Uterus (tissue), 4 donors: ENCODE results near the gene ZNF462. TPM values are rescaled to one million over a fixed set of nuclear protein-coding genes. Genes with fewer than 3 reads are reported as not detected.

ENCODE experiments used
- DNase-seq, 2 donors: peaks; one replicate each; pipeline ENCODE4 v3.0.0-alpha.2; 2019 to 2020
- H3K27ac ChIP-seq, 2 donors: fragments of 200-600 bp; sonication (generic); 1 replicate in 1 of 2; 2 replicates in 1 of 2; pipeline ENCODE4 v1.5.1; 2016 to 2018
- H3K27me3 ChIP-seq, 2 donors: fragments of 200-600 bp; sonication (generic); one replicate each; pipeline ENCODE4 v1.5.1; 2018 to 2019; ENCODE audit warnings: control low read depth in 1 of 2
- H3K36me3 ChIP-seq, 2 donors: fragments of 200-600 bp; sonication (generic); one replicate each; pipeline ENCODE4 v1.5.1; 2019; ENCODE audit warnings: control low read depth in 1 of 2
- H3K4me1 ChIP-seq, 2 donors: fragments of 200-600 bp; sonication (generic); one replicate each; pipeline ENCODE4 v1.5.1; 2018 to 2019; ENCODE audit warnings: control low read depth in 1 of 2
- H3K4me3 ChIP-seq, 2 donors: fragments of 200-600 bp; sonication (generic); 1 replicate in 1 of 2; 2 replicates in 1 of 2; pipeline ENCODE4 v1.5.1; 2018 to 2019; ENCODE audit warnings: mild to moderate bottlenecking in 1 of 2
- H3K9me3 ChIP-seq, 2 donors: fragments of 200-600 bp; sonication (generic); one replicate each; pipeline ENCODE4 v1.5.1; 2019; ENCODE audit warnings: control low read depth in 1 of 2
- POLR2A ChIP-seq, 2 donors: fragments of 450-650 bp; IDR thresholded peaks; one replicate each; pipeline ENCODE4 v1.6.1; 2016; ENCODE audit warnings: antibody characterized with exemption in 2 of 2, mild to moderate bottlenecking in 1 of 2, moderate library complexity in 1 of 2
- intact Hi-C: fragments of 100-400 bp; cut with DNase I; formaldehyde crosslinking; loops from one replicate; pipeline ENCODE4 v1.15.1; 2023; ENCODE audit warnings: low total_unique reads
- total RNA-seq, 4 donors: library from RNA; depleted of rRNA in 3 of 4; stranded (reverse); fragments of >200 nt in 3 of 4; gene quantifications; one replicate each; pipeline versions ENCODE4 v1.1.0 to v1.2.4, GENCODE V29; 2014 to 2023
- TF ChIP-seq, protein P1 (sequence below), 4 experiments: fragments of 200-600 bp in 2 of 4; fragments of 450-650 bp in 2 of 4; sonication (generic) in 2 of 4; IDR thresholded peaks; one replicate each; pipeline ENCODE4 v1.5.1; 2016 to 2019; ENCODE audit warnings: antibody characterized with exemption in 4 of 4, mild to moderate bottlenecking in 2 of 4, moderate library complexity in 1 of 4
- donor health status: DM: yes; HTN: yes; CAD: no.

The ZNF462 gene
- total RNA-seq, 4 donors from 2014 or later = 18.2 to 136 (median 60.1) TPM

DNA sequence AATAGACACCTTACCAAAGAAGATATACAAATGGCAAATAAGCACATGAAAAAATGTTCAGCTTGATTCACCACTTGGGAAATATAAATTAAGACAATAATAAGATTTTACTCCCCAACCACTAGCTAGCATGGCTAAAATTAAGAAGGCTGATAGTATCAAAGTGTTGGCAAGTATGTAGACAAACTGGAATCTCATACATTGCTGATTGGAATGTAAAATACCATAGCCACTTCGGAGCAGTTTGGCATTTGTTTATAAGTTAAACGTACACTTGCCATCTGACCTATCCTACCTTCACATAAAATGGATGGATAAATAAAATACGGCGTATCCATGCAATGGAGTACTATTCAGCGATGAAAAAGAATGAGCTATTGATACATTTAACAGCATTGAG, 129.2 kb downstream of the ZNF462 start:
- no peaks in the 10 kb centered on the region for H3K4me1 ChIP-seq
- TF ChIP-seq, protein P1, sequence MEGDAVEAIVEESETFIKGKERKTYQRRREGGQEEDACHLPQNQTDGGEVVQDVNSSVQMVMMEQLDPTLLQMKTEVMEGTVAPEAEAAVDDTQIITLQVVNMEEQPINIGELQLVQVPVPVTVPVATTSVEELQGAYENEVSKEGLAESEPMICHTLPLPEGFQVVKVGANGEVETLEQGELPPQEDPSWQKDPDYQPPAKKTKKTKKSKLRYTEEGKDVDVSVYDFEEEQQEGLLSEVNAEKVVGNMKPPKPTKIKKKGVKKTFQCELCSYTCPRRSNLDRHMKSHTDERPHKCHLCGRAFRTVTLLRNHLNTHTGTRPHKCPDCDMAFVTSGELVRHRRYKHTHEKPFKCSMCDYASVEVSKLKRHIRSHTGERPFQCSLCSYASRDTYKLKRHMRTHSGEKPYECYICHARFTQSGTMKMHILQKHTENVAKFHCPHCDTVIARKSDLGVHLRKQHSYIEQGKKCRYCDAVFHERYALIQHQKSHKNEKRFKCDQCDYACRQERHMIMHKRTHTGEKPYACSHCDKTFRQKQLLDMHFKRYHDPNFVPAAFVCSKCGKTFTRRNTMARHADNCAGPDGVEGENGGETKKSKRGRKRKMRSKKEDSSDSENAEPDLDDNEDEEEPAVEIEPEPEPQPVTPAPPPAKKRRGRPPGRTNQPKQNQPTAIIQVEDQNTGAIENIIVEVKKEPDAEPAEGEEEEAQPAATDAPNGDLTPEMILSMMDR (IDR thresholded peaks at IDR 0.05) = no peak
- TF ChIP-seq POLR2A (IDR thresholded peaks at IDR 0.05) = no peak
- H3K27me3 ChIP-seq = no peaks in the 10 kb centered on the region
- no peaks in the 10 kb centered on the region for H3K36me3 ChIP-seq
- H3K9me3 ChIP-seq = no peaks in the 10 kb centered on the region
- H3K27ac ChIP-seq = no peak overlapping the region
- intact Hi-C loops = no loop called here
- DNase-seq = no peak
- H3K4me3 ChIP-seq = no peak overlapping the region

GRCh38 chr9:106993603-106994002, 130.6 kb downstream of the ZNF462 start:
- Histone ChIP-seq H3K27me3 (no peaks in the 10 kb centered on the region), H3K4me3 (no peak overlapping the region), H3K36me3 (no peaks in the 10 kb centered on the region), H3K27ac (peak overlapping the region in 1 of 2 donors; percentile 42), H3K9me3 (no peaks in the 10 kb centered on the region), H3K4me1 (no peaks in the 10 kb centered on the region)
- no peak for DNase-seq
- intact Hi-C loops = no loop called here
- no peak for TF ChIP-seq POLR2A (IDR thresholded peaks at IDR 0.05)
- TF ChIP-seq, protein P1 (IDR thresholded peaks at IDR 0.05) = no peak

DNA sequence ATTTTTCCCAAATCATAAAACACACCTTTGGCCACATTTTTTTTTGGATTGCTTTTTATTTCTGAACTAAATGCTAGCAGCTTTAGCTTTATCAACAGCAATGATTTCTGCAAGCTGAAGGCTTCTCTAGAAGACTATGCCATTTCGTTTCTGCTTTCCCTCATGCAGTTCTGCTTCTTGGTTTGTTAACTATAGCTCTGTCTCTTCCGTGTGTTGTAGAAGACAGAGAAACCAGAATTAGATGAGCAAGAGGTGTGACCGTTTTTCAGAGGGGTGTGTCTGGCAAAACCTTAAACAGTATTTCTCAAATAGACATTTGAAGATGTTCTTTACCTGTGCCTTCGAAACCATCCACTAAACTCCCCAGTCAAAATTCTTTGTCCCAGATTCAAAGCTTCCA, 131.5 kb downstream of the ZNF462 start:
- Histone ChIP-seq H3K4me3 (no peak overlapping the region), H3K27ac (peak overlapping the region in 1 of 2 donors; percentile 1), H3K36me3 (no peaks in the 10 kb centered on the region), H3K4me1 (no peaks in the 10 kb centered on the region), H3K9me3 (no peaks in the 10 kb centered on the region), H3K27me3 (no peaks in the 10 kb centered on the region)
- no peak for DNase-seq
- TF ChIP-seq POLR2A (IDR thresholded peaks at IDR 0.05) = no peak
- TF ChIP-seq, protein P1 (IDR thresholded peaks at IDR 0.05) = no peak
- intact Hi-C loops = no loop called here

GRCh38 chr9:107000218-107000617, 137.3 kb downstream of the ZNF462 start:
- intact Hi-C loops = no loop called here
- Histone ChIP-seq H3K27ac (no peak overlapping the region), H3K4me1 (no peaks in the 10 kb centered on the region), H3K36me3 (no peaks in the 10 kb centered on the region), H3K9me3 (no peaks in the 10 kb centered on the region), H3K4me3 (no peak overlapping the region), H3K27me3 (no peaks in the 10 kb centered on the region)
- TF ChIP-seq, protein P1 (IDR thresholded peaks at IDR 0.05) = no peak
- TF ChIP-seq POLR2A (IDR thresholded peaks at IDR 0.05) = no peak
- no peak for DNase-seq

DNA sequence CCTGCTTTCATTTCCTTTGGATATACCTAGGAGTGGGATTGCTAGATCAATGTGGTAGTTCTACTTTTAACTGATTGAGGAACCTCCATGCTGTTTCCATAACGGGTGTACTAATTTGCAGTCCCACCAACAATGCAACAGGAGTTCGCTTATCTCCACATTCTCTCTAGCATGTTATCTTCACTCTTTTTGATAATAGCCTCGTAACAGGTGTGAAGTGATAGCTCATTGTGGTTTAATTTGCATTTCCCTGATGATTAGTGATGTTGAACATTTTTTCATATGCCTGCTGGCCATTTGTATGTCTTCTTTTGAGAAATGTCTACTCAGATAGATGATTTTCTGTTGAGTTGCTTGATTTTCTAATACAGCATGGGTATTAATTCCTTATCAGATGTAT, 142.2 kb downstream of the ZNF462 start:
- no peaks in the 10 kb centered on the region for H3K36me3 ChIP-seq
- H3K27ac ChIP-seq = no peak overlapping the region
- no peaks in the 10 kb centered on the region for H3K27me3 ChIP-seq
- no peak overlapping the region for H3K4me3 ChIP-seq
- no peak for DNase-seq
- TF ChIP-seq, protein P1 (IDR thresholded peaks at IDR 0.05) = no peak
- no peak for TF ChIP-seq POLR2A (IDR thresholded peaks at IDR 0.05)
- no peaks in the 10 kb centered on the region for H3K9me3 ChIP-seq
- intact Hi-C loops = no loop called here
- H3K4me1 ChIP-seq = no peaks in the 10 kb centered on the region
